Pancreas (tissue), 10 donors: ENCODE data around the gene COX6B2. TPM values are rescaled to one million over a fixed set of nuclear protein-coding genes. Genes with fewer than 3 reads are reported as not detected.

Source experiments
- ATAC-seq, 4 donors: fragments of 200-7000 bp; cut with Tn5 transposase; one replicate each; pipeline versions ENCODE4 v1.8.0 to v1.9.1; 2020; ENCODE audit warnings: mild to moderate bottlenecking in 4 of 4, moderate library complexity in 4 of 4
- DNase-seq, 6 donors: peaks; one replicate each; pipeline ENCODE4 v3.0.0-alpha.2; 2020
- FAIRE-seq: peaks from 2 replicates; lab custom pipeline; 2012; peaks lifted over from hg19 to GRCh38; lab: Jason Lieb, UNC
- H3K27ac ChIP-seq, 4 donors: fragments of 200-600 bp; sonication (generic); 1 replicate in 3 of 4; 2 replicates in 1 of 4; pipeline versions ENCODE4 v1.5.0 to v1.8.0; 2020
- H3K27me3 ChIP-seq, 4 donors: fragments of 200-600 bp; one replicate each; pipeline ENCODE4 v1.8.0; 2021
- H3K36me3 ChIP-seq, 3 donors: fragments of 200-600 bp; sonication (generic) in 1 of 3; one replicate each; pipeline versions ENCODE4 v1.5.0 to v1.8.0; 2020 to 2021
- H3K4me1 ChIP-seq, 3 donors: fragments of 200-600 bp; one replicate each; pipeline ENCODE4 v1.8.0; 2021
- H3K4me3 ChIP-seq, 4 donors: fragments of 200-600 bp; sonication (generic) in 2 of 4; one replicate each; pipeline versions ENCODE4 v1.5.0 to v1.8.0; 2020 to 2021
- H3K9me3 ChIP-seq, 4 donors: fragments of 200-600 bp; one replicate each; pipeline ENCODE4 v1.8.0; 2021
- WGBS, 2 donors: extraction: QIAGEN DNeasy Blood & Tissue Kit; methylation state at CpG; one replicate each; pipeline ENCODE4 v1.1.7; 2013; 5-methylcytosine and 5-hydroxymethylcytosine counted together
- intact Hi-C, 3 donors: fragments of 100-400 bp; cut with DNase I; formaldehyde crosslinking; loops; one replicate each; pipeline versions ENCODE4 v1.11.1 to v1.14.2; 2022
- polyA plus RNA-seq, 2 donors: library from polyadenylated mRNA; stranded (reverse); fragments of 200-250 nt; gene quantifications; one replicate each; pipeline ENCODE4 v1.2.3, GENCODE V29; 2013
- total RNA-seq, 6 donors: library from RNA; stranded (reverse); fragmentation: NEBNext Ultra II Directional in 4 of 6; extraction: Animal tissue kit (Norgen Biotek cat#: 25700) in 4 of 6; gene quantifications; one replicate each; pipeline versions ENCODE4 v1.2.1 to v1.2.4, GENCODE V29; 2021 to 2023
- TF ChIP-seq, protein P1 (sequence below), 4 donors: fragments of 200-600 bp; sonication (generic) in 3 of 4; IDR thresholded peaks; one replicate each; pipeline versions ENCODE4 v1.5.0 to v1.8.0; 2021; ENCODE audit warnings: antibody characterized with exemption in 4 of 4
- donor health status: healthy with polysubstance abuse.
- donor health status: DM: no; HTN: no; CAD: no; lungs with moderate emphysema.
- donor health status: DM: no; HTN: no; CAD: no.
- donor health status: control.
- donor health status: control.
- donor health status: Bipolar disorder and iron deficiency.
- donor health status: DM: yes; HTN: yes; CAD: no.
- donor health status: DM: no; HTN: no; CAD: no.
- donor health status: DM: no; HTN: no; CAD: no.
- donor health status: DM: yes; HTN: yes; CAD: no.

COX6B2 gene
- total and polyA plus RNA-seq, 8 donors = 0.28 to 0.62 (median 0.42) TPM; not detected in 5

DNA sequence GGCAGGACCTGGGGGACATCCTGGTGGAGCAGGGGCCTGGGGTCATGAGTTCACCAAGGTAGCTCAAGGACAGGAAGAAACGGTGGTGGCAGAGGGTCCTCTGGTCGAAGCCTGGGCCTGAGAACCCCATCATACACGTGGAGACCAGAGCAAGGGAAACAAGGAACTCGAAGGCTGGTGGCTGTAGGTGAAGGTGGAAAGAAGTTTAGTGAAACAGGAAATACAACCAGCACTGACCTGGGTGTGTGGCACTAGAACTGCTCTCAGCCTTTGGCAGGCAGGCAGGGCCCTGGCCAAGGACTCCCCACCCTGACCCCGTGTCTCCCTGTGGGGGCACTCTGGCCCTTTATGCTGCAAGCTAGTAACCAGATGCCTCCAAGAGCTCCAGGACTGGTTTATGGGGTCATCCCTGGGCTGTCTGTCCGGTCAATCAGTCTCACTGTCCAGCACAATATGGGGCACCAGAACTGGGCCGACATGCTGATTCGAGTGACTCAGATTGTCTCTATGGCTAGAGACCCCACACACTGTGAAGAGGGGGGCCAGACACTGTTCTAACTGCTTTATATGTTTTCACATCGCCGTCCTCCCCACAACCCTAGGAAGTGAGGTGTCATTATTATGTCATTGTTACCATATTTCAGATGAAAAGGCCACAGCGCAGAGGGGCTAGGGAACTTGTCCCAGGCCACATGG lies 3.8 kb downstream of the COX6B2 start:
- ATAC-seq = no peak
- FAIRE-seq = no peak
- no peak overlapping the region for H3K27ac ChIP-seq
- no peaks in the 10 kb centered on the region for H3K9me3 ChIP-seq
- peaks cover 0 to 5% (median 0%) of the 10 kb centered on the region in 4 donors for H3K27me3 ChIP-seq
- TF ChIP-seq, protein P1, sequence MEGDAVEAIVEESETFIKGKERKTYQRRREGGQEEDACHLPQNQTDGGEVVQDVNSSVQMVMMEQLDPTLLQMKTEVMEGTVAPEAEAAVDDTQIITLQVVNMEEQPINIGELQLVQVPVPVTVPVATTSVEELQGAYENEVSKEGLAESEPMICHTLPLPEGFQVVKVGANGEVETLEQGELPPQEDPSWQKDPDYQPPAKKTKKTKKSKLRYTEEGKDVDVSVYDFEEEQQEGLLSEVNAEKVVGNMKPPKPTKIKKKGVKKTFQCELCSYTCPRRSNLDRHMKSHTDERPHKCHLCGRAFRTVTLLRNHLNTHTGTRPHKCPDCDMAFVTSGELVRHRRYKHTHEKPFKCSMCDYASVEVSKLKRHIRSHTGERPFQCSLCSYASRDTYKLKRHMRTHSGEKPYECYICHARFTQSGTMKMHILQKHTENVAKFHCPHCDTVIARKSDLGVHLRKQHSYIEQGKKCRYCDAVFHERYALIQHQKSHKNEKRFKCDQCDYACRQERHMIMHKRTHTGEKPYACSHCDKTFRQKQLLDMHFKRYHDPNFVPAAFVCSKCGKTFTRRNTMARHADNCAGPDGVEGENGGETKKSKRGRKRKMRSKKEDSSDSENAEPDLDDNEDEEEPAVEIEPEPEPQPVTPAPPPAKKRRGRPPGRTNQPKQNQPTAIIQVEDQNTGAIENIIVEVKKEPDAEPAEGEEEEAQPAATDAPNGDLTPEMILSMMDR (IDR thresholded peaks at IDR 0.05) = no peak
- no peaks in the 10 kb centered on the region for H3K36me3 ChIP-seq
- WGBS, 2 donors = 58 to 59% methylated on average over 11 of the region's 11 CpGs
- intact Hi-C loops = no loop called here
- peaks cover 0 to 3% (median 0%) of the 10 kb centered on the region in 3 donors for H3K4me1 ChIP-seq
- no peak overlapping the region for H3K4me3 ChIP-seq
- DNase-seq = no peak

DNA sequence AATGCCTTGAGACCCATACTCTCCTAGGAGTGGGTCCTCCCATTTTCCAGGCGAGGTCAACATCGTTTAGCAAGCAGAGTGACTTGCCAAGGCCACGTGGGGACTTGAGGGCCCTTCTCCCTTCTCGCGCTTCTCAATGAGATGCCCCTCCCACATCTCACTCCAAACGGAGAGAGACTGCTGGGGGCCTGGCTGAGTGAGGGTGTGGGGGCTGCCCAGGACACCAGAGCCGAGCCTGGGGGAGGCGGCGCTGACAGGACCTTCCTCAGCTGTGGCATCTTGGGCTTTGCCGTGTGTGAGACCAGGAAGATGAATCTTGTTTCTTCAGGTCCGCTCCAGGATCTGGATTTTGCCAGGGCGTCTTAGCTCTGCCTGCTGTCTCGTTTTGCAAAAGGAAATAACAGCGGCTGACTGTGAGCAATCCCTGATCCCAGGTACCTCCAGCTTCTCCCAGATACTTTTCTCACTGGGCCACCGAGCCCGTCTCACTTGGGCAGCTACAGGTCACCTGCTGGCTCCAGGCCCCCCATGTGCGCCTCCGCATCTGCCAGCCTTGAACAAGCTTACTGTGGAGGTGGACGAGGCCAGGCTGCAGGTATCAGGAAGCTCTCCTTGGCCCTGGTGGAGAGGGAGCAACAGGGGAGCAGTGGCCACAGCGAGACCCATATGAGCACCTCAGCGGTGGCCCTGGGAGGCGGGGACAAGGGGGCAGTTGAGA lies 6.0 kb downstream of the COX6B2 start:
- WGBS, 2 donors = 78% methylated on average over 22 of the region's 22 CpGs
- intact Hi-C loops = no loop called here
- TF ChIP-seq, protein P1 (IDR thresholded peaks at IDR 0.05) = no peak
- H3K27ac ChIP-seq = no peak overlapping the region
- peaks cover 0 to 1% (median 0%) of the 10 kb centered on the region in 3 donors for H3K4me1 ChIP-seq
- no peak for FAIRE-seq
- no peak for ATAC-seq
- no peaks in the 10 kb centered on the region for H3K9me3 ChIP-seq
- H3K36me3 ChIP-seq = no peaks in the 10 kb centered on the region
- peaks cover 0 to 2% (median 0%) of the 10 kb centered on the region in 4 donors for H3K27me3 ChIP-seq
- DNase-seq = peak in 1 of 6 donors; percentile 48
- H3K4me3 ChIP-seq = no peak overlapping the region

DNA sequence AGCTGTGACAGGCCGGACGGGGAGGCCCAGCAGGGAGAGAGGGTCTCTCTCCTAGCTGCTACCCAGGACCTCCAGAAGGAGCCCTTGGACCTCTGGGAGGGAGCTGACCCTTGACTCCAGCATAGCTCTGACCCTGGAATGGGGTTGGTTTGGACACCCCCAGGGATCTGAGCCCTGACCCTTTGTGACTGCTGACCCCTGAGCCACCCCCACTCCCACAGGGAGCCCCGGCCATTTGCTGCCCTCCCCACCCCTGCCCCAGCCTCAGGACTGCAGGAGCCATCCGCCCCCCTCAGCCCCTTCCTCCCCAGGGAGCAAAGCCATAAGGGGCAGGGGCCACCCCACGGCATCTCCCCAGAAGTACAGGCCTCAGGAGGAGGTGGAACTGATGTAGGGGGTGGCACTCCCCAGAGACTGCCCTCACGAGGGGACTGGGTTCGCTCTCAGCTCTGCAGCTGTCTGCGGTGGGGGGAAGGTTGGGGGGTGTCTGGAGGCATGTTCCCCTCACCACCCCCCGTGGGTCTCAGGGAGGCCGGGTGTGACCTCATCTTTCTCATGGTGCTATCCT lies 7.0 kb downstream of the COX6B2 start:
- no peaks in the 10 kb centered on the region for H3K9me3 ChIP-seq
- intact Hi-C loops = no loop called here
- H3K27me3 ChIP-seq = no peaks in the 10 kb centered on the region
- ATAC-seq = no peak
- TF ChIP-seq, protein P1 (IDR thresholded peaks at IDR 0.05) = no peak
- no peak for FAIRE-seq
- no peak overlapping the region for H3K27ac ChIP-seq
- H3K36me3 ChIP-seq = peaks cover 0 to 4% (median 0%) of the 10 kb centered on the region in 3 donors
- DNase-seq = peak in 1 of 6 donors; percentile 61
- 89 to 91% methylated on average over 10 of the region's 10 CpGs for WGBS, 2 donors
- no peaks in the 10 kb centered on the region for H3K4me1 ChIP-seq
- no peak overlapping the region for H3K4me3 ChIP-seq

DNA sequence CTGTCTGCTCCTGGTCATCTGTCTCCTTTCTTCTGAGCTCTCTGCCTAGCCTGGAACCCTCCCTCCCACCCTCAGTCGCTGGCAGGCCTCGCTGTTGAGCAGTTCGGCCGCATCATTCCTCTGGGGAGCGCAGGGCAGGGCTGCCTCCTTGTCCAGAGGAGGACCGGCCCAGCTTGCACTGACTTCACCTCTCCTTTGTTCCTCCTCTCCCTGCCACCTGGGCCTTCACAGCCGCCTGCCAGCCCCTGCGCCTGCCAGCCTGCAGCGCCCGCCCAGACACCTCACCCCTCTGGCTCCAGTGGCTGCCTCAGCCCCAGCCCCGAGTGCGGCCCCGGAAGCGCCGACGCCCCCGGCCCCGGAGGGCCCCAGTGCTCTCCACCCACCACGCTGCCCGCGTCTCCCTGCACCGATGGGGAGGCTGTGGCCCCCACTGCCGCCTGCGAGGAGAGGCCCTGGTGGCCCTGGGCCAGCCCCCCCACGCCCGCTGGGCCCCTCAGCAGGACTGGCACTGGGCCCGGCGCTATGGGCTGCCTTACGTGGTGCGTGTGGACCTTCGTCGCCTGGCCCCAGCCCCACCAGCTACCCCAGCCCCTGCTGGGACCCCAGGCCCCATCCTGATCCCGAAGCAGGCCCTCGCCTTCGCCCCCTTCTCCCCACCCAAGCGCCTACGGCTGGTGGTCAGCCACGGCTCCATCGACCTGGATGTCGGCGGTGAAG lies 7.6 kb downstream of the COX6B2 start:
- no peaks in the 10 kb centered on the region for H3K4me1 ChIP-seq
- TF ChIP-seq, protein P1 (IDR thresholded peaks at IDR 0.05) = no peak
- H3K9me3 ChIP-seq = no peaks in the 10 kb centered on the region
- WGBS, 2 donors = 92 to 93% methylated on average over 32 to 41 of the region's 41 CpGs
- no peak overlapping the region for H3K27ac ChIP-seq
- peak in 1 of 6 donors; percentile 63 for DNase-seq
- H3K4me3 ChIP-seq = no peak overlapping the region
- intact Hi-C loops = no loop called here
- no peak for ATAC-seq
- H3K27me3 ChIP-seq = no peaks in the 10 kb centered on the region
- FAIRE-seq = no peak
- H3K36me3 ChIP-seq = peaks cover 0 to 4% (median 0%) of the 10 kb centered on the region in 3 donors
